Choroid plexus epithelial cell (primary cell): Measurements from ENCODE around the gene TIAM2.

Experiments
- DNase-seq: peaks from one replicate; pipeline ENCODE4 v3.0.0-alpha.2; 2010; ENCODE audit warnings: low read depth
- H3K4me3 ChIP-seq: 2 replicates; pipeline ENCODE4 v1.5.1; 2011; ENCODE audit warnings: low read depth, mild to moderate bottlenecking, control low read depth, low read length, moderate library complexity
- CTCF ChIP-seq: conservative IDR thresholded peaks from 2 replicates; pipeline ENCODE4 v1.5.1; 2011; ENCODE audit warnings: low read depth, mild to moderate bottlenecking, control low read depth, inconsistent platforms, low read length, moderate library complexity

Gene TIAM2

GRCh38 chr6:155245193-155245592 is 250.1 kb downstream of the TIAM2 start:
- no peak for TF ChIP-seq CTCF
- no peak overlapping the region for H3K4me3 ChIP-seq
- DNase-seq, result no peak

DNA sequence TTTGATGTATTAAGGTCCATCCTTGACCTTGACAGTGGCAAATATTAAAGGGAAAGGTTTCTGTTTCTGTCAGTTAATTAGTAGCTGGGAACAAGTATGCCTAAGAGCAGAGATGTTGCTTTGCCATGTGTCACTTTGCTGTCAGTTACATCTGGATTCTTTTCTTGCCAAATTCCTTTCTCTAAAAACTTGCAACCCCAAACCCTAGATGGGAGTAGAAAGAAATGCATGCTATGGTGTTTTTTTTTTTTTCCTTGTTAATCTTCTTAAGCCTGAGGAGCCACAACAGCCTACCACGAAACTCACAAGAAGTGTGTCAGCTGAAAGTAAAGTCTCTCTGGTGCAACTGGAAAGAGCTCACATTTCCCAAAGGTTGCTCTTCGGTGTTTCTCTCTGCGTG is 250.7 kb downstream of the TIAM2 start:
- no peak for TF ChIP-seq CTCF
- no peak overlapping the region for H3K4me3 ChIP-seq
- DNase-seq, result no peak

GRCh38 chr6:155246825-155247224 is 251.7 kb downstream of the TIAM2 start:
- DNase-seq, result no peak
- no peak overlapping the region for H3K4me3 ChIP-seq
- no peak for TF ChIP-seq CTCF

- H3K4me3 ChIP-seq, result no peak overlapping the region
- TF ChIP-seq CTCF, result no peak
- DNase-seq, result peak; percentile 91
These were observed 252.5 kb downstream of the TIAM2 start for GRCh38 chr6:155247618-155248007.

GRCh38 chr6:155248008-155249001 is 253.2 kb downstream of the TIAM2 start:
- H3K4me3 ChIP-seq, result no peak overlapping the region
- TF ChIP-seq CTCF, result peak; percentile 96
- DNase-seq, result peak; percentile 93

- DNase-seq, result no peak
- TF ChIP-seq CTCF, result no peak
- H3K4me3 ChIP-seq, result no peak overlapping the region
These were observed 255.7 kb downstream of the TIAM2 start for GRCh38 chr6:155250701-155251381.
